Right forelimb (tissue), 1 donor: Measurements from ENCODE around the gene ISOC2.
"Not testable (repeated sequence)": the region's sequence is repeated elsewhere in the genome, so short reads cannot be mapped to it uniquely, and the experiment has no call there.

Source experiments
- DNase-seq: peaks from one replicate; pipeline ENCODE4 v3.0.0-alpha.2; 2018

The ISOC2 gene

DNA sequence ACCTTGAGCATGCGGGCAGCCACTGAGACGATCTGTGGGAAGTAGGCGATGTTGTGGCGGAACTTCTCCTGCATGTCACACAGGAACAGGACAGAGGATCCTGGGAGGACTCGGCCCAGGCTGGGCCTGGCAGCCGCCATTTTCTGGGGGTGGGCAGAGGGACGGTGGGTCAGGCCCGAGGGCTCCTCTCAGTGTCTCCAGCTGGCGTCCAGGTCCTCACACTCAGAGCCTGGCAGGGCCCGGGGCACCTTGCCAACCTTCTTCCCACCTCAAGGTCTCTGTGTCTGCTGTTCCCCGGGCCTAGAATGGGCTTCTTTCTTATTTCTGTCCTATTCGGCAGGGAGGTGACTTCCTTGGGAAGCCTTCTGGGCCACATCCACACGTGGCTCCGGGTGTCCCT, 5.1 kb downstream of the ISOC2 start:
- no peak for DNase-seq

- no peak for DNase-seq
These were observed 5.7 kb downstream of the ISOC2 start for GRCh38 chr19:55455576-55456235.

DNA sequence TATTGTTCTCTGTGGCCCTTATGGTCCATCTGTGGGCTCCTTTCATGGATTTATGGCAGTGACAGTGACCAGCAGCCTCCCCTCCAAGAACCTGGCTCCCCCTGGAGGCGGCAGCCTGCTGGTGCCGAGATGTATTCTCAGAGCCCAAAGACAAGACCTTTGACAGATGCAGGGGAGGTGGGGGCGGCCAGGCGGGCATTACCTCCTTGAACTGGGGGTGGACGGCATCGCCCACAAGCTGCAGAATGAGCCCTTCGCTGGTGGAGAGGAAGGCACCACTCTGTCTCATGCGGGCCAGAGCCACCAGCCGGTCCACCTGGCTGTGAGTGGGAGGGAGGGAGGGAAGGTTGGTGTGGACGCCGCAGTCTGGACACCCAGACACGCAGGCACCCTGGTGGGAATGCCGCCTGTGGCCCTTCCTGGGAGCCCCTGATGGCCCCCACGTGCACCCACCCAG, 6.6 kb downstream of the ISOC2 start:
- DNase-seq, result no peak

- DNase-seq, result no peak
These were observed 7.8 kb downstream of the ISOC2 start for GRCh38 chr19:55453511-55454260.

GRCh38 chr19:55452749-55453346, 8.6 kb downstream of the ISOC2 start:
- DNase-seq, result peak; percentile 96

DNA sequence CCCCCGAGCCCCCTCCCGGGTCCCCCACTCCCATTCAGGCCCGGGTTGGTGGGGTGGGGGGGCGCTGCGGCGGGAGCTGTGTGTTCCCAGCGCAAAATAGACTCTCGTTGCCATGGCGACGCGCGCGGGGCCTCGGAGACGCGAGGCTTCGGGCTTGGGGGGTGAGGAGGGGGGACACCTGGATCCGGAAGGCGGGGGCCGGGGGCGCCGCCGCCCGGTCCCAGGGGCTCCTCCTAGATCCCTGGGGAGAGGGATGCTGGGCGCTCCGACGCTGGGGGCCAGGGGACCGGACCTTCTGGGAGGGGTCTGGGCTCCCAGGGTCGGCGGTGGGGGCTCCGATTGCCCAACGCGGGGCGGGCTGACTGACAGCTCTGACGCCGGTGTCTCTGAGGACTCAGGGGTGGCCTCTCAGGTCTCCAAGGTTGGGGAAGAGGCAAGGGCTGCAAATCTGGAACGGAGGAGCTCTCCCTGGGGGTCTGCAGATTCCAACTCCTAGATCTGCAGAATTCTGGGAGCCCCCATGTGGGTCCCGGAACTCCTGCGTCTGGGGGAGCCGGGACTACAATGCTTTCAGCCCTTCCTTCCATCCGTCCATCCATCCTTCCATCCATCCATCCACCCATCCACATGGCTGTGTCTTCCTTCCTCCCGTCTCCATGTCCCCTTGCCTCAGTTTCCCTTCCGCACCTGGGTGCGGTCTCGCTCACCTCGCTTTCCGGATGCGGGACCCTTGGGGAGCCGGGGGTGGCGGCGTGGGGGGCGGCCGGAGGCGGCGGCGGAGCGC, 9.3 kb downstream of the ISOC2 start:
- DNase-seq, result no peak

- no peak for DNase-seq
These were observed 10.1 kb downstream of the ISOC2 start for GRCh38 chr19:55451163-55451964.

GRCh38 chr19:55449469-55449868, 12.0 kb downstream of the ISOC2 start:
- DNase-seq, result no peak

- not testable (repeated sequence) for DNase-seq
These were observed 13.3 kb downstream of the ISOC2 start for GRCh38 chr19:55448175-55448490.

DNA sequence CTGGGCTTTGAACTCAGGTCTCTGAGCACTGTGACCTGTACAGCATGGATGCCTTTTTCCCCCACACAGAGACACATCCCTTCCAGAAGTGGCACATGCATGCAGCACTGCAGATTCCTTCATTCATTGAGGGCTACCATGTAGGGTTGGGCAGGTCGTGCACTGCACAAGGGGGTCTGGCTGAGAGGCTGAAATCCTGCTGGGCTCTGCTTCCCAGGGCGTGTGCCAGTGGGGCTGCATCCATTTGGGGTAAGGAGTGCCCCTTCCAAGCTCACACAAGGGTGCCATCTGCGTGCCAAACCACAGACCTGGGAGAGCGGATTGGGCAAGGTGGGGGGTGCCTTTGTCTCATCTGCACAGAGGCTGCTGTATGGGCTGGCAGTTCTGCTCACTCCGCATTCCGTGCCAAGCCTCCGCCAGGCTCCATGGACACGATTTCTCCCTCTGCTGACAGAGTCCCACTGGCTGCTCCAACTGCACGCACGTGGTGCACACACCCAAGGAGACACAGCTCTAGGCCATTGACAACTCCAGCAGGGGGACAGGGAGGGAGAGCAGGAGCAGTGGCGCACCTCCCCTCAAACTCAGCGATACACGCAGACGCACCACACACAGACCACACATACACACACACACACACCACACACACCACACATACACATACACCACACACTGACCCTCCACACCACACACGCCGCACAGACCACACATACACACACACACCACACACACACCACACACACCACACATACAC, 13.8 kb downstream of the ISOC2 start:
- DNase-seq, result no peak

DNA sequence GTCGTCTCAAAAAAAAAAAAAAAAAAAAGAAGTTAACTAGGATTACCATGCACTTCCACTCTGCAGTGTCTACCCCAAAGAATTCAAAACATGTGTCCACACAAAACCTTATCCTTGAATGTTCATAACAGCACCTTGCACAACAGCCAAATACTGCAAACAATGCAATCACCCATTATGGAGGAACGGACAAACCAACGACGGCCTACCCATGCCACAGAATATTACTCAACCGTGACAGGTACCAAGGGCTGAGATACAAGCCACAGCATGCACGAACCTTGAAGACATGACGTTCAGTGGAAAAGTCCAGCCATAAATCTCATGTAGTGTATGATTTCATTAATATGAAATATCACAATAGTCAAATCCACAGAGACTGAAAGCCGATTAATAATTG, 15.4 kb downstream of the ISOC2 start:
- no peak for DNase-seq

GRCh38 chr19:55444646-55445045, 16.8 kb downstream of the ISOC2 start:
- no peak for DNase-seq

- DNase-seq, result no peak
These were observed 17.5 kb downstream of the ISOC2 start for GRCh38 chr19:55443824-55444480.

DNA sequence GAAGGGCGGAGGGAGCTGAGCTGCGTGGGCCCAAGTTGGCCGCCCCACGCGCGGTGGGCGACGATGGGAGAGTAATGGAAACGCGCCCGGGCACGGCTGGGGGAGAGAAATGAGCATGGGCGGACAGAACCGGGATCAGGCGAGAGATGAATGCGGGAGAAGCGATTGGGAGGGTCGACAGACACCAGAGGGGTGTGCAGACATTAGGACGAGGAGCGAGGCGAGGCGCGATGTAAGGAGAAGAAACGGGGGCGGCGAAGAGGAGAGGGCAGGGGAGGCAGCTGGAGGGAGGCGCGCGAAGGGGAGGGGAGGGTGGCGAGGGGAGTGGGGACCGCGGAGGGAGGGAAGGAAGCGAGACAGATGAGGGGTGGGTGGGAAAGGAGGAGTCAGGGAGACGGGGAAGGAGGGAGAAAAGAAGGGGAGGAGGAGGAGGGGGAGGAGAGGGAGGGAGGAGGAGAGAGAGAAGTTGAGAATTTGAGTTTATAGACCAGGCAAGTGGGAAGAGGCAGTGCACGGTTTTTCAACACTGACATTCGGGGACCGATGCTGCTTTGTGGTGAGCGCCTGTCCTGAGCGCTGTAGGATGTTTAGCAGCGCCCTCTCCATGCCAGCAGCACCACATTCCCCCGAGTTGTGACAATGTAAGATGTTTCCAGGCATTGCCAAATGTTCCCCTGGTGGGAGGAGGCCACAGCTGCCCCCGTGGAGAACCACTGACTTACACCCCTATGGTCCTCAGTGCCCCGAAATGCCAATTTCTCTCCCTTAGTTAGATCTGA, 18.2 kb downstream of the ISOC2 start, which contains the start of gene SHISA7:
Gene SHISA7 (minus strand): TSS at position 256 of the 779 bp plus-strand sequence. CDS start 437 bp downstream, outside the sequence.
- DNase-seq, result no peak

GRCh38 chr19:55442372-55442961, 19.0 kb downstream of the ISOC2 start:
- DNase-seq, result no peak

GRCh38 chr19:55441692-55442321, 19.6 kb downstream of the ISOC2 start:
- DNase-seq, result no peak

GRCh38 chr19:55441319-55441691, 20.1 kb downstream of the ISOC2 start:
- no peak for DNase-seq

DNA sequence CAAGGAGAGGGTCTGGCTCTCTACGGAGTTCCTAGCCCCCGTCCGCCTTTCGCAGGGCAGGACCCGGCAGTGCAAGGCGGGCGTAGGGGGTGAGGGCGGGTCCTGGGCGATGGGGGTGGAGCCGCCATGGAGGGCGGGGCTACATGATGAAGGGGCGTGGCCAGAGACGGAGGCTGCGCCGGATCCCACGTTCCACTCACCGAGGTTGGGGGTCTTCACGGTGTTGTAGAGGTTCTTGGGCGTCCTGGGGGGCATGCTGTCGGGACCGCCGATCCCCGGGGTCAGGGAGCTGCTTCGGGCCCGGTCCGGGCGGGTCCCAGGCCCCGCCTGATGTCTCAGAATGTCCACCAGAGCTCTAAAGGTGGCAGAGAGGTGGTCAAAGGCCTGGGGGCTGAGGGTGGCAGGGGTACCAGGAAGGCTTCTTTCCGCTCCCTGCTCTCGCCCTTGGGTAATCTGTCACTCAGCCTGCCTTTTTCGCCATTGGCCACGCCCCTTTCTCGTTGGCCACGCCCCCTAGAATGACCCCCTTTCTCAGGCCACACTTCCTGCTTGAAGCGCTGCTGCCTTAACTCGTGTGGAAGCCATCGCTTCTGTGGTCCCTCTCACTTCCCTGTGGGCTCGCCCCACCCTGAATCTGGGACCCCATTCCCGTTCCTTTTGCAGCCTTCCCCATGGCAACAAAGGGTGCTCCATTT, 20.9 kb downstream of the ISOC2 start:
- no peak for DNase-seq

DNA sequence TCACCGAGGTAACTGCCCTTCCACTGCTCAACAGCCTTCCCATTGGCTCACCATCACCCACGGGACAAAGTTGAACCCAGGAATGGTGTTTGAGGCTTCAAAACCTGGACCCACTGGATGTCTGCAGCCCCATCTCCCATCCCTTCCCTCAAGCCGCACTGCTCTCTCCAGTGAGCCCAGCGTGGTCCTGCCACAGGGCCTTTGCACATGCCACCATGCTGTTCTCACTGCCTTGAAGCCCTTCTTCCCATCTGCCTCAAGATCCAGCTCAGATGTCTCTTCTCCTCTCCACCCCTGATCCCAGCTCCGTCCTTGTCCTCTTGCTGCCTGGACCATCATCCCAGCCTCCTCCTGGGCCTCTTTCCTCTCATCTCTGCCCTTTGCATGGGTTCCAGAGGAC, 22.4 kb downstream of the ISOC2 start:
- DNase-seq, result no peak
